ENCODE results near the gene EXD3.

- TF ChIP-seq ZNF318 (CRISPR knock-in tag; IDR thresholded peaks at IDR 0.05) (no peak), CHD2 (IDR thresholded peaks at IDR 0.05; ENCODE audit: low read depth, low read length) (no peak)
Measured at GRCh38 chr9:137438591-137439157, 15.7 kb upstream of the EXD3 start.
